ENCODE results near the gene ARID4B. TPM values are rescaled to one million over a fixed set of nuclear protein-coding genes. Genes with fewer than 3 reads are reported as not detected.

ARID4B gene
- total RNA-seq, 4 donors from 2014 or later, result 29.0 to 54.5 (median 37.4) TPM

- no peak for DNase-seq (ENCODE audit: low spot score)
- TF ChIP-seq, protein P1, sequence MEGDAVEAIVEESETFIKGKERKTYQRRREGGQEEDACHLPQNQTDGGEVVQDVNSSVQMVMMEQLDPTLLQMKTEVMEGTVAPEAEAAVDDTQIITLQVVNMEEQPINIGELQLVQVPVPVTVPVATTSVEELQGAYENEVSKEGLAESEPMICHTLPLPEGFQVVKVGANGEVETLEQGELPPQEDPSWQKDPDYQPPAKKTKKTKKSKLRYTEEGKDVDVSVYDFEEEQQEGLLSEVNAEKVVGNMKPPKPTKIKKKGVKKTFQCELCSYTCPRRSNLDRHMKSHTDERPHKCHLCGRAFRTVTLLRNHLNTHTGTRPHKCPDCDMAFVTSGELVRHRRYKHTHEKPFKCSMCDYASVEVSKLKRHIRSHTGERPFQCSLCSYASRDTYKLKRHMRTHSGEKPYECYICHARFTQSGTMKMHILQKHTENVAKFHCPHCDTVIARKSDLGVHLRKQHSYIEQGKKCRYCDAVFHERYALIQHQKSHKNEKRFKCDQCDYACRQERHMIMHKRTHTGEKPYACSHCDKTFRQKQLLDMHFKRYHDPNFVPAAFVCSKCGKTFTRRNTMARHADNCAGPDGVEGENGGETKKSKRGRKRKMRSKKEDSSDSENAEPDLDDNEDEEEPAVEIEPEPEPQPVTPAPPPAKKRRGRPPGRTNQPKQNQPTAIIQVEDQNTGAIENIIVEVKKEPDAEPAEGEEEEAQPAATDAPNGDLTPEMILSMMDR (IDR thresholded peaks at IDR 0.05), result no peak
- no peak for ATAC-seq (ENCODE audit: low FRiP score)
Observed at GRCh38 chr1:235138821-235139220, 189.2 kb downstream of the ARID4B start.

DNA sequence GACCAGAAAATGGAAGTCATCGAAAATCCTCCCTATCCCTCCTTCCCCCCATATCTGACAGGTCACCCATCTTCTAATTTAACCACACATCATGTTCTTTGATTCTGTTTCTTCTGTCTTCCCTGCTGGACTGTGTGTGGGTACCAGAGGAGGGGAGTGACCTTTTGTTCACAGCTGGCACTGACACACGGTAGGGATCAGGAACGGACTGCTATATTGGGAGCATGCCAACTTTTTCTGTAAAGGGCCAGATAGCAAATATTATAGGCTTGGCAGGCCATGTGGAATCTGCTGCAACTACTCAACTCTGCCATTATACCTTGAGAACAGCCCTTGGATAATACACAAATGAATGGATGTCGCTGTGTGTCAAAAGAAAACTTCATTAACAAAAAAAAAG, 191.9 kb downstream of the ARID4B start:
- no peak for DNase-seq (ENCODE audit: low spot score)
- ATAC-seq (ENCODE audit: low FRiP score), result no peak
- TF ChIP-seq, protein P1 (IDR thresholded peaks at IDR 0.05), result no peak

DNA sequence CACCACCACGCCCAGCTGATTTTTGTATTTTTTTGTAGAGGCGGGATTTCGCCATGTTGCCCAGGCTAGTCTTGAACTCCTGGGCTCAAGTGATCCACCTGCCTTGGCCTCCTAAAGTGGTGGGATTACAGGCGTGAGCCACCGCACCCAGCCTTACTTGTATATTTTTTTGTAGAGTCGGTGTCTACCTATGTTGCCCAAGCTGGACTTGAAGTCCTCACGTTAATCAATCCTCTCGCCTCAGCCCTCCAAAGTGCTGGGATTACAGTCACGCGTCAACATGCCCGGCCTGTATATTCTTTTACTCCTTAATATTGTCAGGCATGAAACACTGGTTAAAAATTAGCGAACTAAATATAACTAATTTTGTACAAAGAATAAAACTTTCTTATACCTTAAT, 193.8 kb downstream of the ARID4B start:
- TF ChIP-seq, protein P1 (IDR thresholded peaks at IDR 0.05), result no peak
- DNase-seq (ENCODE audit: low spot score) (no peak), ATAC-seq (ENCODE audit: low FRiP score) (no peak)

DNA sequence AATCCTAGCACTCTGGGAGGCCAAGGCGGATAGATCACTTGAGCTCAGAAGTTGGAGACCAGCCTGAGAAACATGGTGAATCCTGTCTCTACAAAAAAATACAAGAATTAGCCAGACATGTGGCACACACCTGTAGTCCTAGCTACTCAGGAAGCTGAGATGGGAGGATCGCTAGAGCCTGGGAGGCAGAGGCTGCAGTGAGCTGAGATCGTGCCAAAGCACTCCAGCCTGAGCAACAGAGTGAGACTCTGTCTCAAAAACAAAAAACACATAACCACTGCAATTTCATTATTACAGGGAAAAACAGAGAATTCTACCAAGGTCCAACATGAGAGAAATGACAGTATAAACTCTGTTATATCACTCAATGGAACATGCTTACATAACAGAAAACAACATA, 194.9 kb downstream of the ARID4B start:
- DNase-seq (ENCODE audit: low spot score) (no peak), ATAC-seq (ENCODE audit: low FRiP score) (no peak)
- TF ChIP-seq, protein P1 (IDR thresholded peaks at IDR 0.05), result no peak

GRCh38 chr1:235131961-235132360, 196.0 kb downstream of the ARID4B start:
- ATAC-seq (ENCODE audit: low FRiP score) (no peak), DNase-seq (ENCODE audit: low spot score) (no peak)
- TF ChIP-seq, protein P1 (IDR thresholded peaks at IDR 0.05), result no peak

- DNase-seq (ENCODE audit: low spot score), result no peak
- ATAC-seq (ENCODE audit: low FRiP score), result no peak
- TF ChIP-seq, protein P1 (IDR thresholded peaks at IDR 0.05), result no peak
Observed at GRCh38 chr1:235130766-235131270, 197.2 kb downstream of the ARID4B start.

- no peak for ATAC-seq (ENCODE audit: low FRiP score)
- TF ChIP-seq, protein P1 (IDR thresholded peaks at IDR 0.05), result no peak
- no peak for DNase-seq (ENCODE audit: low spot score)
Observed at GRCh38 chr1:235129774-235130570, 198.0 kb downstream of the ARID4B start.
